HL-60 (cell line): Measurements from ENCODE around the gene SH3GL2.

Experiments
- GABPA ChIP-seq: IDR thresholded peaks from 2 replicates; pipeline ENCODE4 v1.6.1; 2012; ENCODE audit warnings: low read depth
- POLR2AphosphoS5 ChIP-seq: IDR thresholded peaks from 2 replicates; pipeline ENCODE4 v1.6.1; 2012; ENCODE audit warnings: low read depth
- REST ChIP-seq: IDR thresholded peaks from 2 replicates; pipeline ENCODE4 v1.6.1; 2012; ENCODE audit warnings: low read depth; ENCODE audit not compliant: insufficient replicate concordance
- TF ChIP-seq, protein P1 (sequence below): IDR thresholded peaks from one replicate; pipeline ENCODE4 v1.5.1; 2011; ENCODE audit warnings: low read length, control low read depth, inconsistent platforms; ENCODE audit not compliant: insufficient read depth

GRCh38 chr9:17688834-17689233, 110.0 kb downstream of the SH3GL2 start:
- TF ChIP-seq, protein P1, sequence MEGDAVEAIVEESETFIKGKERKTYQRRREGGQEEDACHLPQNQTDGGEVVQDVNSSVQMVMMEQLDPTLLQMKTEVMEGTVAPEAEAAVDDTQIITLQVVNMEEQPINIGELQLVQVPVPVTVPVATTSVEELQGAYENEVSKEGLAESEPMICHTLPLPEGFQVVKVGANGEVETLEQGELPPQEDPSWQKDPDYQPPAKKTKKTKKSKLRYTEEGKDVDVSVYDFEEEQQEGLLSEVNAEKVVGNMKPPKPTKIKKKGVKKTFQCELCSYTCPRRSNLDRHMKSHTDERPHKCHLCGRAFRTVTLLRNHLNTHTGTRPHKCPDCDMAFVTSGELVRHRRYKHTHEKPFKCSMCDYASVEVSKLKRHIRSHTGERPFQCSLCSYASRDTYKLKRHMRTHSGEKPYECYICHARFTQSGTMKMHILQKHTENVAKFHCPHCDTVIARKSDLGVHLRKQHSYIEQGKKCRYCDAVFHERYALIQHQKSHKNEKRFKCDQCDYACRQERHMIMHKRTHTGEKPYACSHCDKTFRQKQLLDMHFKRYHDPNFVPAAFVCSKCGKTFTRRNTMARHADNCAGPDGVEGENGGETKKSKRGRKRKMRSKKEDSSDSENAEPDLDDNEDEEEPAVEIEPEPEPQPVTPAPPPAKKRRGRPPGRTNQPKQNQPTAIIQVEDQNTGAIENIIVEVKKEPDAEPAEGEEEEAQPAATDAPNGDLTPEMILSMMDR: no peak
- TF ChIP-seq POLR2AphosphoS5 (no peak), GABPA (no peak), REST (no peak)
